H9 (cell line): ENCODE results near the gene RSPRY1. TPM values are rescaled to one million over a fixed set of nuclear protein-coding genes. Genes with fewer than 3 reads are reported as not detected.

Source experiments
- DNase-seq: peaks from one replicate; pipeline ENCODE4 v3.0.0-alpha.2; 2017
- H2AFZ ChIP-seq: one replicate; pipeline ENCODE4 v1.6.1; 2013; ENCODE audit warnings: mild to moderate bottlenecking, low read length, control low read depth, moderate library complexity
- H2AK5ac ChIP-seq: 2 replicates; pipeline ENCODE4 v1.6.1; 2013; ENCODE audit warnings: low read length, control low read depth, mixed read lengths; ENCODE audit not compliant: insufficient read length
- H2BK120ac ChIP-seq: one replicate; pipeline ENCODE4 v1.6.1; 2013; ENCODE audit warnings: low read depth, mild to moderate bottlenecking, low read length, control low read depth, inconsistent platforms; ENCODE audit not compliant: poor library complexity, severe bottlenecking
- H2BK12ac ChIP-seq: 2 replicates; pipeline ENCODE4 v1.6.1; 2013; ENCODE audit warnings: low read length, control low read depth, mixed read lengths, low read depth; ENCODE audit not compliant: insufficient read length
- H2BK15ac ChIP-seq: 2 replicates; pipeline ENCODE4 v1.6.1; 2013; ENCODE audit warnings: low read depth, low read length, control low read depth
- H2BK20ac ChIP-seq: one replicate; pipeline ENCODE4 v1.6.1; 2013; ENCODE audit warnings: low read depth, mild to moderate bottlenecking, low read length, control low read depth, inconsistent platforms; ENCODE audit not compliant: poor library complexity, severe bottlenecking
- H2BK5ac ChIP-seq: 2 replicates; pipeline ENCODE4 v1.6.1; 2013; ENCODE audit warnings: low read length, control low read depth, mixed read lengths; ENCODE audit not compliant: insufficient read length
- H3K14ac ChIP-seq: 2 replicates; pipeline ENCODE4 v1.6.1; 2013; ENCODE audit warnings: low read length, control low read depth; ENCODE audit not compliant: insufficient read depth
- H3K18ac ChIP-seq: 2 replicates; pipeline ENCODE4 v1.6.1; 2013; ENCODE audit warnings: low read depth, mild to moderate bottlenecking, mixed read lengths, low read length, control low read depth; ENCODE audit not compliant: insufficient read length
- H3K23ac ChIP-seq: 2 replicates; pipeline ENCODE4 v1.6.1; 2013; ENCODE audit warnings: low read length, control low read depth, mixed read lengths, low read depth; ENCODE audit not compliant: insufficient read length
- H3K23me2 ChIP-seq: 2 replicates; pipeline ENCODE4 v1.6.1; 2013; ENCODE audit warnings: low read depth, mild to moderate bottlenecking, mixed read lengths, low read length, control low read depth; ENCODE audit not compliant: insufficient read length, poor library complexity, severe bottlenecking
- H3K27ac ChIP-seq: 2 replicates; pipeline ENCODE4 v1.5.1; 2013; ENCODE audit warnings: low read length, control low read depth, mixed read lengths, low read depth; ENCODE audit not compliant: insufficient read length
- H3K27me3 ChIP-seq: 2 replicates; pipeline ENCODE4 v1.6.1; 2013; ENCODE audit warnings: low read length, control low read depth, inconsistent platforms; ENCODE audit not compliant: insufficient read depth
- H3K4ac ChIP-seq: 2 replicates; pipeline ENCODE4 v1.6.1; 2013; ENCODE audit warnings: low read depth, mild to moderate bottlenecking, control low read depth, inconsistent platforms, low read length, moderate library complexity
- H3K4me1 ChIP-seq: 2 replicates; pipeline ENCODE4 v1.6.1; 2013; ENCODE audit warnings: low read length, control low read depth, inconsistent platforms; ENCODE audit not compliant: insufficient read depth
- H3K4me2 ChIP-seq: 2 replicates; pipeline ENCODE4 v1.6.1; 2013; ENCODE audit warnings: low read length, control low read depth, mixed read lengths; ENCODE audit not compliant: insufficient read length, insufficient read depth
- H3K56ac ChIP-seq: 2 replicates; pipeline ENCODE4 v1.6.1; 2013; ENCODE audit warnings: low read depth, mild to moderate bottlenecking, mixed read lengths, low read length, control low read depth; ENCODE audit not compliant: insufficient read length
- H3K79me1 ChIP-seq: 2 replicates; pipeline ENCODE4 v1.6.1; 2013; ENCODE audit warnings: low read depth, mild to moderate bottlenecking, moderate library complexity, low read length, control low read depth, inconsistent platforms; ENCODE audit not compliant: insufficient read depth, poor library complexity, severe bottlenecking
- H3K79me2 ChIP-seq: 2 replicates; pipeline ENCODE4 v1.6.1; 2013; ENCODE audit warnings: low read length, control low read depth, inconsistent platforms; ENCODE audit not compliant: insufficient read depth
- H3K9ac ChIP-seq: 2 replicates; pipeline ENCODE4 v1.6.1; 2013; ENCODE audit warnings: low read length, control low read depth, mixed read lengths; ENCODE audit not compliant: insufficient read length; ENCODE audit errors: extremely low read depth
- H3K9me3 ChIP-seq: one replicate; pipeline ENCODE4 v1.6.1; 2013; ENCODE audit warnings: low read depth, low read length, inconsistent platforms; ENCODE audit not compliant: control insufficient read depth
- H3T11ph ChIP-seq: one replicate; pipeline ENCODE4 v1.6.1; 2013; ENCODE audit warnings: mild to moderate bottlenecking, low read length, control low read depth, inconsistent platforms
- H4K20me1 ChIP-seq: one replicate; pipeline ENCODE4 v1.6.1; 2013; ENCODE audit not compliant: control insufficient read depth, insufficient read length, insufficient read depth
- H4K5ac ChIP-seq: 2 replicates; pipeline ENCODE4 v1.6.1; 2013; ENCODE audit warnings: low read depth, mild to moderate bottlenecking, mixed read lengths, low read length, control low read depth; ENCODE audit not compliant: insufficient read length
- H4K8ac ChIP-seq: replicated peaks from 2 replicates; pipeline ENCODE4 v1.6.1; 2013; ENCODE audit warnings: low read length, control low read depth, mixed read lengths, low read depth; ENCODE audit not compliant: insufficient read length
- H4K91ac ChIP-seq: 2 replicates; pipeline ENCODE4 v1.6.1; 2013; ENCODE audit warnings: low read depth, mild to moderate bottlenecking, moderate library complexity, mixed read lengths, low read length, control low read depth; ENCODE audit not compliant: insufficient read length
- H3K27ac Mint-ChIP-seq, 3 experiments: 2 replicates in 2 of 3; 3 replicates in 1 of 3; pipeline ENCODE4 v1.8.0; 2020 to 2021; ENCODE audit warnings: mixed read lengths in 3 of 3, mild to moderate bottlenecking in 1 of 3, moderate library complexity in 1 of 3
- H3K27me3 Mint-ChIP-seq: 2 replicates; pipeline ENCODE4 v1.8.0; 2021; ENCODE audit warnings: low read depth, mild to moderate bottlenecking, moderate library complexity, mixed read lengths
- H3K36me3 Mint-ChIP-seq, 3 experiments: 2 replicates in 2 of 3; 3 replicates in 1 of 3; pipeline ENCODE4 v1.8.0; 2020 to 2021; ENCODE audit warnings: low read depth in 3 of 3, mixed read lengths in 3 of 3; ENCODE audit not compliant: insufficient read depth in 1 of 3
- H3K4me1 Mint-ChIP-seq, 2 experiments: 2 replicates each; pipeline ENCODE4 v1.8.0; 2020; ENCODE audit warnings: mixed read lengths in 2 of 2
- H3K4me3 Mint-ChIP-seq, 2 experiments: 2 replicates in 1 of 2; 3 replicates in 1 of 2; pipeline ENCODE4 v1.8.0; 2020 to 2021; ENCODE audit warnings: mild to moderate bottlenecking in 2 of 2, mixed read lengths in 2 of 2, moderate library complexity in 1 of 2
- H3K9me3 Mint-ChIP-seq, 2 experiments: 2 replicates in 1 of 2; 3 replicates in 1 of 2; pipeline ENCODE4 v1.8.0; 2020; ENCODE audit warnings: mild to moderate bottlenecking in 2 of 2, mixed read lengths in 2 of 2, moderate library complexity in 1 of 2
- WGBS: extraction: QIAGEN DNeasy Blood & Tissue Kit; methylation state at CpG from one replicate; pipeline ENCODE4 v1.1.7; 2013; ENCODE audit warnings: missing lambda C conversion rate, low lambda C conversion rate, mixed read lengths; ENCODE audit not compliant: insufficient read length; ENCODE audit errors: extremely low coverage; 5-methylcytosine and 5-hydroxymethylcytosine counted together
- total RNA-seq: library from RNA; stranded (reverse); gene quantifications from 2 replicates; pipeline ENCODE4 v1.2.1, GENCODE V29; 2021
- TF ChIP-seq, protein P1 (sequence below): fragments of 200-600 bp; sonication (generic); conservative IDR thresholded peaks from 3 replicates; pipeline ENCODE4 v1.8.0; 2021; ENCODE audit warnings: antibody characterized with exemption, mild to moderate bottlenecking

The RSPRY1 gene
- total RNA-seq, 1 experiment from 2014 or later = 36.1 TPM

DNA sequence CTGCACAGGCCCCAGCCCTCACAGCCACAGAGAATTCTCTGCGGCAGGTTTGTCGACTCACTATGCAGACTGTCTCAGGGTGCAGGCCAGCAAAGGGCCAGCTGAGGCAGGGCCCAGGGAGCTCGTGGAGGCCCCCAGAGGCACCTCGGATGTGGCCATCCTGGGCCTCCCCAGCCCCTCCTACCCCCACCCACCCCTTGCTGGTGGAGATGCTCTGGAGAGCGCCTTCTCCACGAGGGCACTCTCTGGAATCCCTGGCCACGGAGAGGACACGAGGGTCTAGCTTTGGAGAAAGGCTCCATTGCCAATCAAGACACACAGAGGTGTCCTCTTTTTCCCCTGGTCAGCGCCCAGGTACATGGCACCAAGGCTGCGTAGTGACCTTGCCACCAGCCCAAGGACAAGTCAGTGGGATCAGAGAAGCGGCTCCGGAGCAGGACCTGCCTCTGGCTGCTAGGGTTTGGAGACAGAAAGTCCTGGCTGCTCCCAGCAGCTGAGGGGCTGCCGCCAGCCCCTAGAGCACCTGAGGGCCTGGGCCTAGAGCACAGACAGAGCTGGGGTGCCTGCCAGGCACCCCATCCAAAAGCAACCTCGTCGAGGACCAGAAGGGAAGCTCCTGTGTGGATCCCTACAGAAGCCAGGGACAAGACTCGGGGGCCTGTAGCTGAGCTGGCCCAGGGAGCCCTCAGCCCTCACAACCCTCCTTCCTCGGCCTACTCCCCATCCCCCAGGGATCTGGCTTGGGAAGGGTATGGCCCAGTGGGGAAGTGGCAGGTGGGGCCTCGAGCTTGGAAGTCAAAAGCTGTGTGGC, 77.6 kb downstream of the RSPRY1 start:
- no peak overlapping the region for H4K5ac ChIP-seq
- no peak overlapping the region for H3T11ph ChIP-seq
- H3K27ac ChIP-seq = no peak overlapping the region

More for the DNA sequence above, 77.6 kb downstream of the RSPRY1 start:
- H3K4ac ChIP-seq = no peak overlapping the region
- H2AK5ac ChIP-seq = no peak overlapping the region
- H3K79me2 ChIP-seq = no peaks in the 10 kb centered on the region
- H3K23me2 ChIP-seq = no peaks in the 10 kb centered on the region
- no peak overlapping the region for H3K18ac ChIP-seq
- no peak overlapping the region for H2BK120ac ChIP-seq
- Mint-ChIP-seq H3K4me1 (peaks cover 25 to 28% of the 10 kb centered on the region in 2 experiments), H3K27me3 (no peaks in the 10 kb centered on the region), H3K36me3 (no peaks in the 10 kb centered on the region), H3K9me3 (no peaks in the 10 kb centered on the region; a peak in 1 of 5 replicates), H3K27ac (no peak overlapping the region; a peak in 1 of 7 replicates), H3K4me3 (no peak overlapping the region)
- H3K9ac ChIP-seq = no peak overlapping the region
- no peak overlapping the region for H4K8ac ChIP-seq
- no peak overlapping the region for H4K91ac ChIP-seq
- H3K79me1 ChIP-seq = no peaks in the 10 kb centered on the region
- no peak overlapping the region for H2BK5ac ChIP-seq
- H3K9me3 ChIP-seq = no peaks in the 10 kb centered on the region
- no peak overlapping the region for H2BK12ac ChIP-seq
- TF ChIP-seq, protein P1, sequence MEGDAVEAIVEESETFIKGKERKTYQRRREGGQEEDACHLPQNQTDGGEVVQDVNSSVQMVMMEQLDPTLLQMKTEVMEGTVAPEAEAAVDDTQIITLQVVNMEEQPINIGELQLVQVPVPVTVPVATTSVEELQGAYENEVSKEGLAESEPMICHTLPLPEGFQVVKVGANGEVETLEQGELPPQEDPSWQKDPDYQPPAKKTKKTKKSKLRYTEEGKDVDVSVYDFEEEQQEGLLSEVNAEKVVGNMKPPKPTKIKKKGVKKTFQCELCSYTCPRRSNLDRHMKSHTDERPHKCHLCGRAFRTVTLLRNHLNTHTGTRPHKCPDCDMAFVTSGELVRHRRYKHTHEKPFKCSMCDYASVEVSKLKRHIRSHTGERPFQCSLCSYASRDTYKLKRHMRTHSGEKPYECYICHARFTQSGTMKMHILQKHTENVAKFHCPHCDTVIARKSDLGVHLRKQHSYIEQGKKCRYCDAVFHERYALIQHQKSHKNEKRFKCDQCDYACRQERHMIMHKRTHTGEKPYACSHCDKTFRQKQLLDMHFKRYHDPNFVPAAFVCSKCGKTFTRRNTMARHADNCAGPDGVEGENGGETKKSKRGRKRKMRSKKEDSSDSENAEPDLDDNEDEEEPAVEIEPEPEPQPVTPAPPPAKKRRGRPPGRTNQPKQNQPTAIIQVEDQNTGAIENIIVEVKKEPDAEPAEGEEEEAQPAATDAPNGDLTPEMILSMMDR = no peak
- DNase-seq = no peak
- no peaks in the 10 kb centered on the region for H4K20me1 ChIP-seq
- no peak overlapping the region for H3K23ac ChIP-seq
- H3K27me3 ChIP-seq = no peaks in the 10 kb centered on the region
- H3K14ac ChIP-seq = no peak overlapping the region; the same call in 1 of the 2 replicates
- no peak overlapping the region for H3K4me2 ChIP-seq
- WGBS = no CpG with 5 or more reads among the region's 18 CpGs
- H3K56ac ChIP-seq = no peak overlapping the region
- H2AFZ ChIP-seq = no peak overlapping the region
- H2BK15ac ChIP-seq = no peak overlapping the region
- no peak overlapping the region for H2BK20ac ChIP-seq
- H3K4me1 ChIP-seq = peaks cover 3% of the 10 kb centered on the region
